ENCODE results near the gene OR56A5. TPM values are rescaled to one million over a fixed set of nuclear protein-coding genes. Genes with fewer than 3 reads are reported as not detected.

Gene OR56A5
- total and polyA plus RNA-seq, 12 donors = not detected

GRCh38 chr11:5941951-5942350, 26.3 kb downstream of the OR56A5 start, which contains the start of gene OR56A3:
Gene OR56A3 (plus strand): TSS chr11:5942251. CDS start chr11:5947347, 5,096 bp downstream.
- intact Hi-C loops (cut with DNase I) = no loop called here
- 77 to 78% methylated on average over 3 of the region's 3 CpGs for WGBS, 2 donors
- no peak for ATAC-seq

DNA sequence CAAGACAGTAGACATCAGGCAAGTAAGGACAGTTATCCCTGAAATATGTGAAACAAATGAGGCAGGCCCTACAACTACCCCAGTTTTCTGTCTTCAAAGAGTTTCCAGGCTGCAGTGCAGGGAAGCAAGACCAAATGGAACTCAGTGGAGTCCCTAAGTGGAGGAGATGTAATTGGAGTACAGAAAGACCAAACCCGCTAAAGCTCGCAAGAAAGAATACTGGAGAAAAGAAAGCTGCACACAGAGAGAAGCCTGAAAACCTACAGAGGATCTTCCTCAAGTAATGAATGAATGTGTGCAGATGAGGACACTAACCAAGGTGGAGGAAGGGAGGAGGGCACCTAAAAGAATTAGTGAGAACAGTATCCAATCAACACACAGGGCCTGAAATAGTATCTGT, 27.5 kb downstream of the OR56A5 start:
- Histone ChIP-seq H3K4me3 (no peak overlapping the region), H3K27ac (no peak overlapping the region), H3K36me3 (no peaks in the 10 kb centered on the region), H3K27me3 (no peaks in the 10 kb centered on the region), H3K9me3 (peaks cover 0 to 9% (median 0%) of the 10 kb centered on the region in 11 donors), H3K4me1 (no peaks in the 10 kb centered on the region)
- 90 to 95% methylated on average over 2 of the region's 2 CpGs for WGBS, 2 donors
- no peak for ATAC-seq
- no peak for DNase-seq
- intact Hi-C loops (cut with DNase I) = no loop called here
- no peak for TF ChIP-seq CTCF (IDR thresholded peaks at IDR 0.05)

More at GRCh38 chr11:5941951-5942350, 26.3 kb downstream of the OR56A5 start, which contains the start of gene OR56A3:
- Histone ChIP-seq H3K27ac (no peak within 1 kb of the TSS), H3K36me3 (no peaks in the 10 kb centered on the region), H3K4me1 (no peaks in the 10 kb centered on the region), H3K9me3 (peaks cover 0 to 6% (median 0%) of the 10 kb centered on the region in 11 donors), H3K4me3 (no peak within 1 kb of the TSS), H3K27me3 (no peaks in the 10 kb centered on the region)
- no peak for DNase-seq
- no peak for TF ChIP-seq CTCF (IDR thresholded peaks at IDR 0.05)

- DNase-seq (no peak), ATAC-seq (no peak)
- no peaks in the 10 kb centered on the region for H3K36me3 ChIP-seq
- no peak for TF ChIP-seq CTCF (IDR thresholded peaks at IDR 0.05)
- no peaks in the 10 kb centered on the region for H3K4me1 ChIP-seq
- peaks cover 0 to 9% (median 0%) of the 10 kb centered on the region in 11 donors for H3K9me3 ChIP-seq
- no peak overlapping the region for H3K4me3 ChIP-seq
- intact Hi-C loops (cut with DNase I) = no loop called here
- WGBS, 2 donors = 68 to 77% methylated on average over 21 of the region's 21 CpGs
- H3K27ac ChIP-seq = no peak overlapping the region
- no peaks in the 10 kb centered on the region for H3K27me3 ChIP-seq
Measured at GRCh38 chr11:5938603-5938965, 29.7 kb downstream of the OR56A5 start.

DNA sequence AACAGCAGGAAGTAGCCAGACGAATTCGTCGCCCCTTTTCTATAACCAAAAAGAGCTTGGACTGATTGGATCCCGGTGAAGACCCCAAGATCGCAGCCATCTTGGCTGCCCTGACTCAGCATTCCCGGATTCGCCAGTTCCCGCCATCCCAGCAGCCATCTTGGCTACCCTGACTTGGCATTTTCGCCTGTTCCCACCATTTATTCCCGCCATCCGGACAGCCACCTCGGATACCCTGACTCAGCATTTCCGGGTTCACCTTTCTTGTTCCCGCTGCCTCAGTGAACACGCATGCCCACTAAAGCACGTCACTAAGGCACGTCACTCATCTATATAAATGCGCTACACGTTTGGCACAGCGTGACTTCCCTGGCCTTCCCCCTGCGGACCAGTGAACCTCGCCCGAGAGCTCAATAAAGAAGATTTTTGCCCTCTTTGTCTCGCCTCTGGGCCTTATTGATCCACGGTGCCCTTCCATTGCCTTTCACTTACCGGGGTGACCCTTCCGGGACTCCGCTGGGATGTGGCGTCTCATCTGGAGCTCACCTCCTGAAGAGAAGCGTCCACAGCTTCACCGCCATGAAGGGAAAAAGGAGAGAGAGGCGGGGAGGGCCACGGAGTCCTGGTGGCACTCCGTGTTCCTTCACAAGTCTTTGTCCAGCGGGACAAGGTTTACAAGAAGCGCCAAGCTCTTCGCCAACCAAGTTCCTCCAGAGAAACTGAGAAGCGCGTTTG, 30.3 kb downstream of the OR56A5 start:
- Histone ChIP-seq H3K4me3 (no peak overlapping the region), H3K4me1 (no peaks in the 10 kb centered on the region), H3K27me3 (no peaks in the 10 kb centered on the region), H3K9me3 (peaks cover 0 to 9% (median 0%) of the 10 kb centered on the region in 11 donors), H3K36me3 (no peaks in the 10 kb centered on the region), H3K27ac (no peak overlapping the region)
- no peak for TF ChIP-seq CTCF (IDR thresholded peaks at IDR 0.05)
- ATAC-seq (no peak), DNase-seq (no peak)
- intact Hi-C loops (cut with DNase I) = no loop called here
- 88 to 92% methylated on average over 39 of the region's 39 CpGs for WGBS, 2 donors
